ENCODE data around the gene UBAP1L. TPM values are rescaled to one million over a fixed set of nuclear protein-coding genes. Genes with fewer than 3 reads are reported as not detected.
A peak's percentile ranks its signal among the peaks of the same experiment; 100 is the strongest.

Gene UBAP1L
- total and polyA plus RNA-seq, 2 of the 4 experiments (the other 2 are of a cell fraction) = 0.36 to 1.1 TPM

GRCh38 chr15:65083262-65083701 is 31.7 kb downstream of the UBAP1L start:
- WGBS, 2 experiments (ENCODE audit: extremely low coverage in 2 of 2, insufficient read length in 1 of 2) = 23% methylated on average over 4 of the region's 7 CpGs; no CpG with 5 or more reads in 1 of the 2 experiments
- Histone ChIP-seq H3K14ac (replicated peaks; ENCODE audit: low read depth, low read length) (no peak overlapping the region), H3K79me1 (ENCODE audit: low read depth in 1 of 2, low read length in 2 of 2) (no peaks in the 10 kb centered on the region), H3K4me3 (ENCODE audit: insufficient read depth, low read depth, low read length) (no peak overlapping the region), H3K9me1 (ENCODE audit: insufficient read depth, low read length) (no peaks in the 10 kb centered on the region), H3K9ac (ENCODE audit: low read depth, low read length) (no peak overlapping the region; the same call in 1 of the 2 replicates), H2BK5ac (ENCODE audit: low read depth, low read length, poor library complexity, severe bottlenecking) (no peak overlapping the region), H3K9me3 (ENCODE audit: control insufficient read depth, insufficient read depth, low read length) (no peaks in the 10 kb centered on the region), H4K91ac (ENCODE audit: insufficient read depth, low read depth, low read length) (no peak overlapping the region), H4K5ac (ENCODE audit: low read depth, low read length) (no peak overlapping the region), H2BK120ac (ENCODE audit: low read depth, low read length) (0 out of 2 replicates have a peak overlapping the region, but pooled peaks have one; percentile 16), H3K36me3 (ENCODE audit: control insufficient read depth, insufficient read depth, low read length) (no peaks in the 10 kb centered on the region), H3K56ac (ENCODE audit: extremely low read depth, insufficient read depth, low read length) (no peak overlapping the region), H3K4me2 (ENCODE audit: low read depth, low read length) (peak overlapping the region; percentile 64; the same call in 1 of the 2 replicates), H2BK20ac (ENCODE audit: low read depth, low read length) (no peak overlapping the region), H3K4ac (ENCODE audit: low read depth, low read length) (no peak overlapping the region), H2BK15ac (ENCODE audit: low read depth, low read length) (no peak overlapping the region), H4K20me1 (ENCODE audit: insufficient read depth, low read length) (no peaks in the 10 kb centered on the region; the same call in none of the 2 replicates), H2AFZ (replicated peaks; ENCODE audit: low read length, poor library complexity) (no peak overlapping the region), H3K4me1 (ENCODE audit: control insufficient read depth, insufficient read depth, low read length) (peaks cover 19% of the 10 kb centered on the region; the same call in 1 of the 2 replicates), H3K27ac (ENCODE audit: insufficient read depth, low read length) (no peak overlapping the region), H2AK9ac (replicated peaks; ENCODE audit: low read depth, low read length, poor library complexity) (no peak overlapping the region), H3K27me3 (ENCODE audit: control insufficient read depth, insufficient read depth, low read length) (peaks cover 58% of the 10 kb centered on the region), H2AK5ac (ENCODE audit: low read depth, low read length) (no peak overlapping the region), H3K23ac (ENCODE audit: low read depth, low read length) (no peak overlapping the region), H4K8ac (ENCODE audit: low read depth in 2 of 2, low read length in 2 of 2) (no peak overlapping the region), H3K18ac (ENCODE audit: low read depth, low read length) (no peak overlapping the region)
- intact Hi-C loops (cut with micrococcal nuclease) = loop anchor here (1.0 kb wide), 2 partner anchors 29 to 50 kb away; no protein-coding TSS in a partner anchor
- TF ChIP-seq SMC3 (IDR thresholded peaks at IDR 0.05; ENCODE audit: low read depth, low read length) (peak; percentile 93), NFE2L2 (IDR thresholded peaks at IDR 0.05; ENCODE audit: low read depth, low read length) (no peak), CTCF (conservative IDR thresholded peaks at IDR 0.05; ENCODE audit: low read depth, low read length) (peak; percentile 87), MXI1 (IDR thresholded peaks at IDR 0.05; ENCODE audit: borderline replicate concordance, low read depth, low read length) (no peak), MAZ (IDR thresholded peaks at IDR 0.05; ENCODE audit: borderline replicate concordance, low read depth, low read length) (no peak), POLR2A (IDR thresholded peaks at IDR 0.05; ENCODE audit: low read depth, low read length) (peak; percentile 31; the same call in 1 of the 2 replicates), USF2 (IDR thresholded peaks at IDR 0.05; ENCODE audit: low read depth, low read length) (no peak), FOS (IDR thresholded peaks at IDR 0.05; ENCODE audit: low read depth, low read length) (no peak), BHLHE40 (IDR thresholded peaks at IDR 0.05; ENCODE audit: low read depth, low read length) (no peak), RCOR1 (IDR thresholded peaks at IDR 0.05; ENCODE audit: insufficient replicate concordance, low read length) (no peak), RFX5 (IDR thresholded peaks at IDR 0.05; ENCODE audit: low read depth, low read length) (no peak), MAFK (IDR thresholded peaks at IDR 0.05; ENCODE audit: low read depth, low read length) (no peak), CHD1 (IDR thresholded peaks at IDR 0.05; ENCODE audit: low read depth, low read length) (no peak), RAD21 (IDR thresholded peaks at IDR 0.05; ENCODE audit: low read length) (peak; percentile 90)
- ChIA-PET POLR2A (ENCODE audit: unreplicated experiment) (no interaction called here), CTCF (interaction anchor here (0.5 to 4.4 kb wide), 13 partner anchors 9 to 956 kb away, joined by 3 to 74 read pairs (median 6); no protein-coding TSS in a partner anchor)
- peak; percentile 74 for DNase-seq
- BruUV-seq (replicated peaks) = no TSS peak
- dilution Hi-C loops (cut with HindIII; ENCODE audit: low sequenced_read_pairs, unreplicated experiment) = no loop called here
- in situ Hi-C loops (cut with MboI; ENCODE audit: low sequenced_read_pairs) = loop anchor here (10.0 kb wide), 1 partner anchor 48 kb away; no protein-coding TSS in a partner anchor
- ATAC-seq (ENCODE audit: low read depth) = peak; percentile 79
